ENCODE data around the gene AVPR2. TPM values are rescaled to one million over a fixed set of nuclear protein-coding genes. Genes with fewer than 3 reads are reported as not detected.

Gene AVPR2
- total RNA-seq, 1 experiment from 2014 or later = not detected

GRCh38 chrX:153867139-153867538, 37.3 kb upstream of the AVPR2 start:
- CTCF ChIA-PET = no interaction called here
- POLR2A ChIA-PET = no interaction called here
- no peaks in the 10 kb centered on the region for H3K36me3 Mint-ChIP-seq (ENCODE audit: insufficient read depth, unreplicated experiment)
- TF ChIP-seq CTCF (IDR thresholded peaks at IDR 0.05; ENCODE audit: insufficient read depth in 1 of 2, low read depth in 1 of 2, low read length in 1 of 2, severe bottlenecking in 1 of 2, unreplicated experiment in 1 of 2) = no peak
- DNase-seq = no peak
- Histone ChIP-seq H3K27me3 (replicated peaks; ENCODE audit: control insufficient read depth, insufficient read depth, low read length) (no peaks in the 10 kb centered on the region), H3K36me3 (ENCODE audit: control insufficient read depth, insufficient read depth, low read length) (no peaks in the 10 kb centered on the region), H3K9me3 (no peaks in the 10 kb centered on the region), H3K4me1 (no peaks in the 10 kb centered on the region), H3K4me3 (ENCODE audit: low read depth, low read length) (no peak overlapping the region)
- H3K4me1 Mint-ChIP-seq (ENCODE audit: low read depth, unreplicated experiment) = no peaks in the 10 kb centered on the region
- no peak overlapping the region for H3K4me3 Mint-ChIP-seq (ENCODE audit: unreplicated experiment)
- no peaks in the 10 kb centered on the region for H3K27me3 Mint-ChIP-seq (ENCODE audit: insufficient read depth, unreplicated experiment)
- intact Hi-C loops (cut with micrococcal nuclease; ENCODE audit: unreplicated experiment) = no loop called here
- no peaks in the 10 kb centered on the region for H3K9me3 Mint-ChIP-seq (ENCODE audit: unreplicated experiment)
- no TSS peak for BruUV-seq (replicated peaks)
- H3K27ac Mint-ChIP-seq (ENCODE audit: unreplicated experiment) = no peak overlapping the region

- CTCF ChIA-PET = no interaction called here
- peaks cover 2% of the 10 kb centered on the region for H3K27me3 Mint-ChIP-seq (ENCODE audit: insufficient read depth, unreplicated experiment)
- Histone ChIP-seq H3K9me3 (no peaks in the 10 kb centered on the region), H3K4me3 (ENCODE audit: low read depth, low read length) (no peak overlapping the region), H3K27me3 (replicated peaks; ENCODE audit: control insufficient read depth, insufficient read depth, low read length) (no peaks in the 10 kb centered on the region), H3K4me1 (no peaks in the 10 kb centered on the region), H3K36me3 (ENCODE audit: control insufficient read depth, insufficient read depth, low read length) (no peaks in the 10 kb centered on the region)
- H3K36me3 Mint-ChIP-seq (ENCODE audit: insufficient read depth, unreplicated experiment) = no peaks in the 10 kb centered on the region
- TF ChIP-seq CTCF (IDR thresholded peaks at IDR 0.05; ENCODE audit: insufficient read depth in 1 of 2, low read depth in 1 of 2, low read length in 1 of 2, severe bottlenecking in 1 of 2, unreplicated experiment in 1 of 2) = no peak
- no peak overlapping the region for H3K4me3 Mint-ChIP-seq (ENCODE audit: unreplicated experiment)
- intact Hi-C loops (cut with micrococcal nuclease; ENCODE audit: unreplicated experiment) = no loop called here
- DNase-seq = no peak
- POLR2A ChIA-PET = no interaction called here
- no TSS peak for BruUV-seq (replicated peaks)
- no peaks in the 10 kb centered on the region for H3K4me1 Mint-ChIP-seq (ENCODE audit: low read depth, unreplicated experiment)
- no peaks in the 10 kb centered on the region for H3K9me3 Mint-ChIP-seq (ENCODE audit: unreplicated experiment)
- no peak overlapping the region for H3K27ac Mint-ChIP-seq (ENCODE audit: unreplicated experiment)
Observed at GRCh38 chrX:153867671-153868070, 36.8 kb upstream of the AVPR2 start.

- H3K27ac Mint-ChIP-seq (ENCODE audit: unreplicated experiment) = no peak overlapping the region
- no peaks in the 10 kb centered on the region for H3K36me3 ChIP-seq (ENCODE audit: control insufficient read depth, insufficient read depth, low read length)
Observed at GRCh38 chrX:153868576-153869472, 35.6 kb upstream of the AVPR2 start.

More at GRCh38 chrX:153868576-153869472, 35.6 kb upstream of the AVPR2 start:
- no peaks in the 10 kb centered on the region for H3K9me3 ChIP-seq
- no TSS peak for BruUV-seq (replicated peaks)
- no peak for TF ChIP-seq CTCF (IDR thresholded peaks at IDR 0.05; ENCODE audit: insufficient read depth in 1 of 2, low read depth in 1 of 2, low read length in 1 of 2, severe bottlenecking in 1 of 2, unreplicated experiment in 1 of 2)
- no peaks in the 10 kb centered on the region for H3K4me1 ChIP-seq
- ChIA-PET POLR2A (no interaction called here), CTCF (no interaction called here)
- Mint-ChIP-seq H3K27me3 (ENCODE audit: insufficient read depth, unreplicated experiment) (peaks cover 4% of the 10 kb centered on the region), H3K9me3 (ENCODE audit: unreplicated experiment) (no peaks in the 10 kb centered on the region), H3K36me3 (ENCODE audit: insufficient read depth, unreplicated experiment) (no peaks in the 10 kb centered on the region), H3K4me1 (ENCODE audit: low read depth, unreplicated experiment) (no peaks in the 10 kb centered on the region), H3K4me3 (ENCODE audit: unreplicated experiment) (no peak overlapping the region)
- intact Hi-C loops (cut with micrococcal nuclease; ENCODE audit: unreplicated experiment) = no loop called here
- H3K27me3 ChIP-seq (replicated peaks; ENCODE audit: control insufficient read depth, insufficient read depth, low read length) = no peaks in the 10 kb centered on the region
- no peak overlapping the region for H3K4me3 ChIP-seq (ENCODE audit: low read depth, low read length)
- no peak for DNase-seq

All from Caco-2 (cell line).